COLO668 (cell line): ENCODE measurements around the gene CCL24.
"Not testable (repeated sequence)": the region's sequence is repeated elsewhere in the genome, so short reads cannot be mapped to it uniquely, and the experiment has no call there.

Experiments used
- DNase-seq: peaks from one replicate; lab custom pipeline; 2025; ENCODE audit not compliant: unreplicated experiment; lab: John Stamatoyannopoulos, UW

Gene CCL24

GRCh38 chr7:75820688-75821087 is 7.1 kb upstream of the CCL24 start:
- DNase-seq = no peak

DNA sequence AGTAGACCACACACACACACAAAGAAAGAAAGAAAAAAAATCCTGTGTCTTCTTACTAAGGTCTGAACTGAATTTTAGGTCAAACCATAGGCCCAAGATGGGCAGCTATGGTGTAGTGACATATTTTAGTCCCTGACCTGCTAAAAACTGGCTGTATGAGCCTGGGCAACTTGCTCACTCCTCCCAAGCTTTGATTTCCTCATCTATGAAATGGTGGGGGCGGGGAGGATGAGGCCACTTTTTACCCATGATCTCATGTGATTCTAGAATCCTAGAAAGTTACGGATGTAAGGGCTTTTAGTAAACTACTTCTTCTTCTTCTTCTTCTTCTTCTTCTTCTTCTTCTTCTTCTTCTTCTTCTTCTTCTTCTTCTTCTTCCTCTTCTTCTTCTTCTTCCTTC is 6.1 kb upstream of the CCL24 start:
- DNase-seq = no peak

DNA sequence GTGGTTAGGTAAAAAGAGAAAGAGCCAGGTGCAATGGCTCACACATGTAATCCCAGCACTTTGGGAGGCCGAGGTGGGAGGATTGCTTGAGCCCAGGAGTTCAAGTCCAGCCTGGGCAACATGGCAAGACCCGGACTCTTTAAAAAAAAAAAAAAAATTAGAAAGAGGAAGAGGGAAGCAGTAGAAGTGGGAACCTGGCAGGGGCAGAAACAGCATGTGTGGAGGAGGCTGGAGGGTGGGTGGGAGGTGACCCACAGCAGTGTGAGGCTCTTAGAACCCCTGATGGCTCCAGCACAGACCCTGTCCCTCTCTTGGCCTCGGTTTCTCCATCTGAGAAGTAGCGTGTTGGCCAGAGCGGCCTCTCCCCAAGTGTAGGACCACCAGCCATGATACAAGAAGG is 4.9 kb upstream of the CCL24 start:
- no peak for DNase-seq

DNA sequence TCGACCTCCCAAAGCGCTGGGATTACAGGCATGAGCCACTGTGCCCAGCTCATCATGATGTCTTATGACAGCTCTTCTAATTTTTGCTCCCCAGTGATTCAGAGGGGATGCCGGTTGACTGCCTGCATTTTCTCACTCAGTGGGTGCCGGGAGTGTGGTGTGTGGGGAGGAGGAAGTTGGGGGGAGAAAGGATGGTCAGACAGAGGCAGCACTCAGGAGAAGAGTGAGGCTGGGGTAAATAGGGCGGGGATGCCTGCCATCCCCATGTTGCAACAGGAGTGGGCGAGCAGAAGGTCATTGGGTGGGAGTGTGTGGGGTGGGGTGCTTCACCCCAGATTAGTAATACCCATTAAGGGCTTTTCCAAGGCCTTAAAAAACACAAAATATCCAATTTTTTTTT is 3.5 kb upstream of the CCL24 start:
- no peak for DNase-seq

DNA sequence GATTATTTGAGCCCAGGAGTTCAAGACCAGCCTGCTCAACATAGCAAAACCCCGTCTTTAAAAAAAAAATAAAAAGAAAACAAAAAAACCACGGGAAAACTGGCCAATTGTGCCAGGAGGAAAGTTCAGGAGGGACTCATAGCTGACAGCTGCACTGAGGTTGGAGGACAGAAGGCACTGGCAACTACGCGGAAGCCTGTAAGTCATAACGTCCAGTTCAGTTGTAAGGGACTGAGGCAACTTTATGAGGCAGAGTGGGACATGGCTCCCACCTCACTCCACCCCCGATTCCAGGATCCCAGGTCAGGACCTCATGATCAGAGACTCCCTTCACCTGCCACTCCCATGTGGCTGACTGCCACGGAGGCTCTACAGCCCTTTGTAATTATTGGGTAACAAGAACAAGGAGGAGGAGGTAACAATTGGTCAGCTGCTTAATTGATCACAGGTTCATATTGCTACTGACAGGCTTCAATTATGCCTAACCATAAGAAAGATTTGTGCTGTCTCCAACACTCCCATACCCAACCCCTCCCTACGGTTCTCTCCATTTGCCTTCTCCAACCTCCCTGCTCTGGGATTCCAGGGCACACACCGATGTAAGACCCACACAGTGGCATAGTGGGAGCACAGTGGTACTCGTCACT is 1.9 kb upstream of the CCL24 start:
- DNase-seq = no peak

DNA sequence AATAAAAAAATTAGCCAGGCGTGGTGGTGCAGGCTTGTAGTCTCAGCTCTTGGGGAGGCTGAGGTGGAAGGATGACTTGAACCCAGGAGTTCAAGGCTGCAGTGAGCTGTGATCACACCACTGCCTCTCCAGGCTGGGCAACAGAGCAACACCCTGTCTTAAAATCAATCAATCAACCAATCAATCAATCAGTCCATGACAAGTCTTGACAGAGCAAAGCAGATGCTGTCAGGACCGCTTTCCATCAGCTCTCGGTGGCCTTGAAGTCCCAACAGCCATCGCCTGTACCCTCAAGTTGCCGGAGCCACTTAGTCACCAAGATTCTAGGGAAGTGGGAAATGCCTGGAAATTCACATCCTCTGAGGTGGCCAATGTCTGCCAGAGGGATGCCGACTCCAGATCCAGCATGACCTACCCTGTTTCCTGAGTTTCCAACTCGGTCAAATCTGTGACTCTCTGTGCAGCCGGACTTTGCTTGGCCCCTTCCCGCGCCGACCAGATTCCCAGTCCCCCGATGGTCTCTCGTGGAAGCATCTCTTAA is 871 bp upstream of the CCL24 start:
- DNase-seq = no peak

DNA sequence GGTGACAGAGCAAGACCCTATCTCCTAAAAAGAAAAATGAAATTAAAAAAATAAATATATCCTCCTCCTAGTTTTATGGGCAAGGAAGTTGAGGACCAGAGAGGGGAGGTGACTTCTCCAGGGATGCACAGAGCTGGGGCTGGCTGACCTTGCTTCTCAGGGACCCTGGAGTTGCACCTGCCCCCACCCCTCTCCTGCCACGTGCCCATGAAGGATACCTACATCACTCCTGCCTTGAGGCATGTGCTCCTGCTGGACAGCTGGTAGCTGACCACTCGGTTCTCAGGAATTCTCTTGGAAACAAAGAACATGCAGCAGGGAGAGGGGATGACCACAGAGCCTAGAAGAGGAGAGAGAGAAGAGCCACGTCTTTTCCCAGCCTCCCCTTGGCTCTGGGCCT is 522 bp downstream of the CCL24 start:
- DNase-seq = no peak

DNA sequence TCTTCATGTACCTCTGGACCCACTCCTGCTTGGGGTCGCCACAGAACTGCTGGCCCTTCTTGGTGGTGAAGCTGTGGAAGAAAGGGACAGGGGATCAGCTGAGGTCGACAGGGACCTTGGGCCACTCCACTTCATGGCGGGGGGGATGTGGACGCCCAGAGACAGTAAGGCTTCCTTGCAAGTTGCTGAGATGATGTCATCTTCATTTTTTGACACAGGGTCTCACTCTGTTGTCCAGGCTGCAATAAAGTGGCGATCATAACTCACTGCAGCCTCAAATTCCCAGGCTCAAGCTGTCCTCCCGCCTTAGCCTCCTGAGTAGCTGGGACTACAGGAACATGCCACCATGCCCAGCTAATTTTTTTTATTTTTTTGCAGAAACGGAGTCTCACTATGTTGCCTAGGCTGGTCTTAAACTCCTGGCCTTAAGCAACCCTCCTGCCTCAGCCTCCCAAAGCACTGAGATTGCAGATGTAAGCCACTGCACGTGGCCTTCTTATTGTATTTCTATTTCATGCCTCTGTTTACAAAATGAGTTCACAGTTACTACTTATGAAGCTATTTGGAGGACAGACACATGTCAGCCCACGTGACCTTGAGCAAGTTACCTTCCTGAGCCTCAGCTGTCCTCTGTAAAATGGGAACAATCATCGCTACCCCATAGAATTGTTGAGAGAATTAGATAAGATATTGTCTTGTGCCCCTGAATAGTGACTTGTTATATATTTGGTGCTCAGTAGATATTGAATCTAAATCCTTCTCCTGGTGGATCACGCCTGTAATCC is 1.5 kb downstream of the CCL24 start:
- DNase-seq = no peak

DNA sequence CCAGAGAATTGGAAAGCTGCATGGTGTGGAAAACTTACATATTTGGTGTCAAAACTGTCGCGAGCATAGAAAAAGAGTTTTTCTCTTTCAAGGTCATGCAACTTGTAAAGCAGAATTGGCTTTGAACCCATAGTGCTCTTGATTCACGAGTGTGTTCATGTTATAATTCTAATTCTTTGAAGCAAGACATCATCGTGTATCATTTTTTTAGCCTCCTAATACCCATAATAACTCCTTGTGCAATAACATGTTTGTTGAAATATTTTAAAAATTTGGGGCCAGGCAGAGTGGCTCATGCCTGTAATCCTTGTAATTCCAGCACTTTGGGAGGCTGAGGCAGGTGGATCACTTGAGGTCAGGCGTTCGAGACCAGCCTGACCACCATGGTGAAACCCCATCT is 4.2 kb downstream of the CCL24 start:
- DNase-seq = no peak

DNA sequence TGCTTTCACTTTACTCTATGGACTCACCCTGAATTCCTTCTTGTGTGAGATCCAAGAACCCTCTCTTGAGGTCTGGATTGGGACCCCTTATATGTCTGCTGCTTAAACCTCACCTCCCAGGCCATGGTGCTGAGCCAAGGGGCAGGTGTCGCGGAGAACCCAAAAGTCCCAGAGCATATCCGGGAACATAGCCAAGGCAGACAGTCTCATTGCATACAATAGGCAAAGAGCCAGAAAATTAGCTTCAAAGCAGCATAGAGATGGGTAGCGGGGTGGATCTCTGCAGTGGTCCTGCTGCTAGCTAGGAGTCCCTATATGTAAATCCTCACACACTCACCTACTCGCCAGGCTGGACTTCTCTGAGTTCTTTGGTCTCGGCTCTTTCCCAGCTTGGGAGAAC is 5.5 kb downstream of the CCL24 start:
- DNase-seq = no peak

DNA sequence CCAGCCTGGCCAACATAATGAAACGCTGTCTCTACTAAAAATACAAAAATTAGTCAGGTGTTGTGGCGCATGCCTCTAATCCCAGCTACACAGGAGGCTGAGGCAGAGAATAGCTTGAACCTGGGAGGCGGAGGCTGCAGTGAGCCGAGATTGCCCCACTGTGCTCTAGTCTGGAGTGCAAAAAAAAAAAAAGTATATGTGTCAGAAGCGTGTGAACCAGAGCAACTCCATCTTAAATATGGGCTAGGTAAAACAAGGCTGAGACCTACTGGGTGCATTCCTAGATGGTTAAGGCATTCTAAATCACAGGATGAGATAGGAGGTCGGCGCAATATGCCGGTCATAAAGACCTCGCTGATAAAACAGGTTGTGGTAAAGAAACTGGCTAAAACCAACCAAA is 6.2 kb downstream of the CCL24 start:
- no peak for DNase-seq

- no peak for DNase-seq
These were observed 6.9 kb downstream of the CCL24 start for GRCh38 chr7:75806560-75807307.

DNA sequence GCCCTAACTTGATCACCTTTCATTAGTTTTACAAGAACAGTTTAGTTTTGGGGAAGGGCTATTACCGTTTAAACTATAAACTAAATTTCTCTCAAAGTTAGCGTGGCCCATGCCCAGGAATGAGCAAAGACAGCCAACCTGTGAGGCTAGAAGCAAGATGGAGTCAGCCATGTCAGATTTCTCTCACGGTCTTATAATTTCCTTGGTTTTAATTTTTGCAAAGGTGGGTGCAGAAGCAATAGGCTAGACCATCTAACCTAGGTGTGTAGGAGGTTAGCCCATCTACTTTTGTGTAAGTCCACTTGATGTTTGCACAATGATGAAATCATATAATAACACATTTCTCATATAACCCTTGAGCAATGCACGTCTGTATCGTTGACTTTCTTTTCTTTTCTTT is 8.9 kb downstream of the CCL24 start:
- DNase-seq = no peak

DNA sequence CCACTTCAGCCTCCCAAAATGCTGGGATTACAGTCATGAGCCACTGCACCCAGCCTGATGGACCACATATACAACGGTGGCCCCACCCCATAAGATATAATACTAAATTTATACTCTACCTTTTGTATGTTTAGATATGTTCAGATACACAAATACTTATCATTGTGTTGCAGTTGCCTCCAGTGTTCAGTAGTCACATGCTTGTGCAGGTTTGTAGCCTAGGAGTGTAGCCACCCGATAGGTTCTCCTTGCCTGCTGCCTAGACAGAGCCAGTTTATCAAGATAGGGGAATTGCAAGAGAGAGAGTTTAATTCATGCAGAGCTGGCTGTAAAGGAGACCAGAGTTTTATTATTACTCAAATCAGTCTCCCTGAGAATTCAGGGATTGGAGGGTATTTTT is 9.6 kb downstream of the CCL24 start:
- no peak for DNase-seq

GRCh38 chr7:75802552-75802821 is 11.1 kb downstream of the CCL24 start:
- no peak for DNase-seq

DNA sequence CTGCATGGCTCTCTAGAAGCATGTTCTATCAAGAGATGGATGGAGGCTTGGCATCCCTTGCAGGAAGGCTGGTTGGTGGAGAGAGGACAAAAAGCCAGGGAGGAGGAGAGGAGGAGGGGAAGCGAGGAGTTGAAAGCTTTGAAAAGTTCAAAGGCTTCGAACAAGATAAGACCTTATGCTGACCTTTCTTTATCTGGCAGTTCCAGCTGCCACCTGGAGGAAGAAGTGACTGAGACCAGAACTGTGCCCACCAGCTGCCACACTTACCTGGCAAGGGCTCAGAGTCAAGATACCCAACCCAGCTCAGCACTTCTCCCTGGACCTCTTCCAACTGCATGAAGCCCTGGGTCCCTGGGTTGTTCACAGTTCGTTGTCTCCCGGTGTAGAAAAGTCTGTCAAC is 14.8 kb downstream of the CCL24 start:
- no peak for DNase-seq

GRCh38 chr7:75796420-75796819 is 17.2 kb downstream of the CCL24 start:
- no peak for DNase-seq

DNA sequence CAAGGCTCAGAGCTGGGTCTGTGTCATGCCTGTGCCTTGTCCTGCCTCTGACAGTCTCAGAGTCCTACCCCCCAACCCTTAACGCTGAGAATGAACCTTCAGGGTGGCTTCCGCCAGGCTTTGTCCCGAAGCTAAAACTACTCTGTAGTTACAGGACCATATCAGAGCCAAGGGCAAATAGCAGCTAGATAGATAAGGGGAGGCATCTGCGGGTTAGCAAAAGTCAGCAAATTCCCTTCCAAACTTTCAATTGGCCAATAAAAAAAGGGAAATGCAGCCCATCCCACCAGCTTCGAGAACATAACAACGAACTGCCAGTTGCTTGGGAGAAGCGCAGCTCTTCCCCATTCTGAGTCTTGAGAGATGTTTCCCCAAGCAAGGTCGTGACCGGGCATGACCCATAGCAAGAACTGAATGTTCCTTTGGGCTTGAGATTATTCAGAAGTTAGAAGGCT is 17.7 kb downstream of the CCL24 start:
- DNase-seq = no peak

DNA sequence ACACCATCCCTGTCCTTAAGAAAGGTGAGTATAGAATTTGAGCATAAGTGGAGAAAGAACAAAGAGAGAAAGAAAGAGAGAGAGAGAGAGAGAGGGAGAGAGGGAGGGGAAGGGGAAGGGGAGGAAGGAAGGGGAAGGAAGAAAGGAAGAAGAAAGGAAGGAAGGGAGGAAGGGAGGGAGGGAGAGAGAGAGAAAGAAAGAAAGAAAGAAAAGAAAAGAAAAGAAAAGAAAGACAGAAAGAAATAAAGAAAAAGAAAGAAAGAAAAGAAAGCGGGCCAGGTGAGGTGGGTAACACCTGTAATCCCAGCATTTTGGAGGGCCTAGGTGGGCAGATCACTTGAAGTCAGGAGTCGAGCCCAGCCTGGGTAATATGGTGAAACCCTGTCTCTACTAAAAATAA is 19.9 kb downstream of the CCL24 start:
- no peak for DNase-seq

DNA sequence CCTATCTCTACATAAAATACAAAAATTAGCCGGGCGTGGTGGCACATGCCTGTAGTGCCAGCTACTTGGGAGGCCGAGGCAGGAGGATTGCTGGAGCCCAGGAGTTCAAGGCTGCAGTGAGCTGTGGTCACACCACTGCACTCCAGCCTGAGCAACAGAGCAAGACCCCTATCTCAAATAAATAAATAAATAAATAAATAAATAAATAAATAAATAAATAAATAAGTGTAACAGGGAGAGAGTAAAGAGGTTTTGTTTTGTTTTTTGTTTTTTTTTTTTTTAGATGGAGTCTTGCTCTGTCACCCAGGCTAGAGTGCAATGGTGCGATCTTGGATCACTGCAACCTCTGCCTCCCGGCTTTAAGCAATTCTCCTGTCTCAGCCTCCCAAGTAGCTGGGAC is 21.0 kb downstream of the CCL24 start:
- not testable (repeated sequence) for DNase-seq

GRCh38 chr7:75789361-75789924 is 24.2 kb downstream of the CCL24 start:
- DNase-seq = no peak
